GM19025 (cell line): Measurements from ENCODE around the gene ENTHD1.

Experiments used
- ATAC-seq: cut with Tn5 transposase; IDR thresholded peaks from one replicate; pipeline ENCODE4 v1.9.1; 2021; ENCODE audit warnings: mild to moderate bottlenecking, low read depth, moderate library complexity; ENCODE audit not compliant: unreplicated experiment

ENTHD1 gene

GRCh38 chr22:39893526-39893925, at the start of gene ENTHD1:
Gene ENTHD1, minus strand, starts transcription at chr22:39893760. Its CDS starts 6,012 bp downstream, at chr22:39887748.
- ATAC-seq = no peak

- ATAC-seq = no peak
Measured at GRCh38 chr22:39943337-39943736, 49.8 kb upstream of the ENTHD1 start.

GRCh38 chr22:39942439-39943230, 49.1 kb upstream of the ENTHD1 start:
- no peak for ATAC-seq

GRCh38 chr22:39941601-39942000, 48.0 kb upstream of the ENTHD1 start:
- no peak for ATAC-seq

GRCh38 chr22:39940757-39941305, 47.3 kb upstream of the ENTHD1 start:
- ATAC-seq = no peak

- no peak for ATAC-seq
Measured at GRCh38 chr22:39939830-39940229, 46.3 kb upstream of the ENTHD1 start.

- no peak for ATAC-seq
Measured at GRCh38 chr22:39938509-39939111, 45.0 kb upstream of the ENTHD1 start.

GRCh38 chr22:39937906-39938305, 44.3 kb upstream of the ENTHD1 start:
- no peak for ATAC-seq

GRCh38 chr22:39936523-39937145, 43.1 kb upstream of the ENTHD1 start:
- no peak for ATAC-seq

GRCh38 chr22:39935612-39936011, 42.1 kb upstream of the ENTHD1 start:
- no peak for ATAC-seq

- no peak for ATAC-seq
Measured at GRCh38 chr22:39935116-39935515, 41.6 kb upstream of the ENTHD1 start.

- ATAC-seq = no peak
Measured at GRCh38 chr22:39933741-39934140, 40.2 kb upstream of the ENTHD1 start.

- ATAC-seq = no peak
Measured at GRCh38 chr22:39932918-39933649, 39.5 kb upstream of the ENTHD1 start.

GRCh38 chr22:39932166-39932565, 38.6 kb upstream of the ENTHD1 start:
- no peak for ATAC-seq

GRCh38 chr22:39931251-39931650, 37.7 kb upstream of the ENTHD1 start:
- ATAC-seq = no peak

- ATAC-seq = no peak
Measured at GRCh38 chr22:39928536-39929520, 35.3 kb upstream of the ENTHD1 start.

- ATAC-seq = no peak
Measured at GRCh38 chr22:39927544-39927943, 34.0 kb upstream of the ENTHD1 start.

GRCh38 chr22:39926753-39927152, 33.2 kb upstream of the ENTHD1 start:
- no peak for ATAC-seq

GRCh38 chr22:39925909-39926679, 32.5 kb upstream of the ENTHD1 start:
- ATAC-seq = no peak
